H9 (cell line): ENCODE measurements around the gene CHN2. TPM values are rescaled to one million over a fixed set of nuclear protein-coding genes. Genes with fewer than 3 reads are reported as not detected.

ENCODE experiments used
- DNase-seq: peaks from one replicate; pipeline ENCODE4 v3.0.0-alpha.2; 2017
- H2AFZ ChIP-seq: one replicate; pipeline ENCODE4 v1.6.1; 2013; ENCODE audit warnings: mild to moderate bottlenecking, low read length, control low read depth, moderate library complexity
- H2AK5ac ChIP-seq: 2 replicates; pipeline ENCODE4 v1.6.1; 2013; ENCODE audit warnings: low read length, control low read depth, mixed read lengths; ENCODE audit not compliant: insufficient read length
- H2BK120ac ChIP-seq: one replicate; pipeline ENCODE4 v1.6.1; 2013; ENCODE audit warnings: low read depth, mild to moderate bottlenecking, low read length, control low read depth, inconsistent platforms; ENCODE audit not compliant: poor library complexity, severe bottlenecking
- H2BK12ac ChIP-seq: 2 replicates; pipeline ENCODE4 v1.6.1; 2013; ENCODE audit warnings: low read length, control low read depth, mixed read lengths, low read depth; ENCODE audit not compliant: insufficient read length
- H2BK15ac ChIP-seq: 2 replicates; pipeline ENCODE4 v1.6.1; 2013; ENCODE audit warnings: low read depth, low read length, control low read depth
- H2BK20ac ChIP-seq: one replicate; pipeline ENCODE4 v1.6.1; 2013; ENCODE audit warnings: low read depth, mild to moderate bottlenecking, low read length, control low read depth, inconsistent platforms; ENCODE audit not compliant: poor library complexity, severe bottlenecking
- H2BK5ac ChIP-seq: 2 replicates; pipeline ENCODE4 v1.6.1; 2013; ENCODE audit warnings: low read length, control low read depth, mixed read lengths; ENCODE audit not compliant: insufficient read length
- H3K14ac ChIP-seq: 2 replicates; pipeline ENCODE4 v1.6.1; 2013; ENCODE audit warnings: low read length, control low read depth; ENCODE audit not compliant: insufficient read depth
- H3K18ac ChIP-seq: 2 replicates; pipeline ENCODE4 v1.6.1; 2013; ENCODE audit warnings: low read depth, mild to moderate bottlenecking, mixed read lengths, low read length, control low read depth; ENCODE audit not compliant: insufficient read length
- H3K23ac ChIP-seq: 2 replicates; pipeline ENCODE4 v1.6.1; 2013; ENCODE audit warnings: low read length, control low read depth, mixed read lengths, low read depth; ENCODE audit not compliant: insufficient read length
- H3K23me2 ChIP-seq: 2 replicates; pipeline ENCODE4 v1.6.1; 2013; ENCODE audit warnings: low read depth, mild to moderate bottlenecking, mixed read lengths, low read length, control low read depth; ENCODE audit not compliant: insufficient read length, poor library complexity, severe bottlenecking
- H3K27ac ChIP-seq: 2 replicates; pipeline ENCODE4 v1.5.1; 2013; ENCODE audit warnings: low read length, control low read depth, mixed read lengths, low read depth; ENCODE audit not compliant: insufficient read length
- H3K27me3 ChIP-seq: 2 replicates; pipeline ENCODE4 v1.6.1; 2013; ENCODE audit warnings: low read length, control low read depth, inconsistent platforms; ENCODE audit not compliant: insufficient read depth
- H3K4ac ChIP-seq: 2 replicates; pipeline ENCODE4 v1.6.1; 2013; ENCODE audit warnings: low read depth, mild to moderate bottlenecking, control low read depth, inconsistent platforms, low read length, moderate library complexity
- H3K4me1 ChIP-seq: 2 replicates; pipeline ENCODE4 v1.6.1; 2013; ENCODE audit warnings: low read length, control low read depth, inconsistent platforms; ENCODE audit not compliant: insufficient read depth
- H3K4me2 ChIP-seq: 2 replicates; pipeline ENCODE4 v1.6.1; 2013; ENCODE audit warnings: low read length, control low read depth, mixed read lengths; ENCODE audit not compliant: insufficient read length, insufficient read depth
- H3K56ac ChIP-seq: 2 replicates; pipeline ENCODE4 v1.6.1; 2013; ENCODE audit warnings: low read depth, mild to moderate bottlenecking, mixed read lengths, low read length, control low read depth; ENCODE audit not compliant: insufficient read length
- H3K79me1 ChIP-seq: 2 replicates; pipeline ENCODE4 v1.6.1; 2013; ENCODE audit warnings: low read depth, mild to moderate bottlenecking, moderate library complexity, low read length, control low read depth, inconsistent platforms; ENCODE audit not compliant: insufficient read depth, poor library complexity, severe bottlenecking
- H3K79me2 ChIP-seq: 2 replicates; pipeline ENCODE4 v1.6.1; 2013; ENCODE audit warnings: low read length, control low read depth, inconsistent platforms; ENCODE audit not compliant: insufficient read depth
- H3K9ac ChIP-seq: 2 replicates; pipeline ENCODE4 v1.6.1; 2013; ENCODE audit warnings: low read length, control low read depth, mixed read lengths; ENCODE audit not compliant: insufficient read length; ENCODE audit errors: extremely low read depth
- H3K9me3 ChIP-seq: one replicate; pipeline ENCODE4 v1.6.1; 2013; ENCODE audit warnings: low read depth, low read length, inconsistent platforms; ENCODE audit not compliant: control insufficient read depth
- H3T11ph ChIP-seq: one replicate; pipeline ENCODE4 v1.6.1; 2013; ENCODE audit warnings: mild to moderate bottlenecking, low read length, control low read depth, inconsistent platforms
- H4K20me1 ChIP-seq: one replicate; pipeline ENCODE4 v1.6.1; 2013; ENCODE audit not compliant: control insufficient read depth, insufficient read length, insufficient read depth
- H4K5ac ChIP-seq: 2 replicates; pipeline ENCODE4 v1.6.1; 2013; ENCODE audit warnings: low read depth, mild to moderate bottlenecking, mixed read lengths, low read length, control low read depth; ENCODE audit not compliant: insufficient read length
- H4K8ac ChIP-seq: replicated peaks from 2 replicates; pipeline ENCODE4 v1.6.1; 2013; ENCODE audit warnings: low read length, control low read depth, mixed read lengths, low read depth; ENCODE audit not compliant: insufficient read length
- H4K91ac ChIP-seq: 2 replicates; pipeline ENCODE4 v1.6.1; 2013; ENCODE audit warnings: low read depth, mild to moderate bottlenecking, moderate library complexity, mixed read lengths, low read length, control low read depth; ENCODE audit not compliant: insufficient read length
- H3K27ac Mint-ChIP-seq, 3 experiments: 2 replicates in 2 of 3; 3 replicates in 1 of 3; pipeline ENCODE4 v1.8.0; 2020 to 2021; ENCODE audit warnings: mixed read lengths in 3 of 3, mild to moderate bottlenecking in 1 of 3, moderate library complexity in 1 of 3
- H3K27me3 Mint-ChIP-seq: 2 replicates; pipeline ENCODE4 v1.8.0; 2021; ENCODE audit warnings: low read depth, mild to moderate bottlenecking, moderate library complexity, mixed read lengths
- H3K36me3 Mint-ChIP-seq, 3 experiments: 2 replicates in 2 of 3; 3 replicates in 1 of 3; pipeline ENCODE4 v1.8.0; 2020 to 2021; ENCODE audit warnings: low read depth in 3 of 3, mixed read lengths in 3 of 3; ENCODE audit not compliant: insufficient read depth in 1 of 3
- H3K4me1 Mint-ChIP-seq, 2 experiments: 2 replicates each; pipeline ENCODE4 v1.8.0; 2020; ENCODE audit warnings: mixed read lengths in 2 of 2
- H3K4me3 Mint-ChIP-seq, 2 experiments: 2 replicates in 1 of 2; 3 replicates in 1 of 2; pipeline ENCODE4 v1.8.0; 2020 to 2021; ENCODE audit warnings: mild to moderate bottlenecking in 2 of 2, mixed read lengths in 2 of 2, moderate library complexity in 1 of 2
- H3K9me3 Mint-ChIP-seq, 2 experiments: 2 replicates in 1 of 2; 3 replicates in 1 of 2; pipeline ENCODE4 v1.8.0; 2020; ENCODE audit warnings: mild to moderate bottlenecking in 2 of 2, mixed read lengths in 2 of 2, moderate library complexity in 1 of 2
- CTCF ChIP-seq: fragments of 200-600 bp; sonication (generic); conservative IDR thresholded peaks from 3 replicates; pipeline ENCODE4 v1.8.0; 2021; ENCODE audit warnings: antibody characterized with exemption, mild to moderate bottlenecking
- WGBS: extraction: QIAGEN DNeasy Blood & Tissue Kit; methylation state at CpG from one replicate; pipeline ENCODE4 v1.1.7; 2013; ENCODE audit warnings: missing lambda C conversion rate, low lambda C conversion rate, mixed read lengths; ENCODE audit not compliant: insufficient read length; ENCODE audit errors: extremely low coverage; 5-methylcytosine and 5-hydroxymethylcytosine counted together
- total RNA-seq: library from RNA; stranded (reverse); gene quantifications from 2 replicates; pipeline ENCODE4 v1.2.1, GENCODE V29; 2021

CHN2 gene
- total RNA-seq, 1 experiment from 2014 or later = 3.3 TPM

GRCh38 chr7:29179115-29179514, 15.5 kb upstream of the CHN2 start:
- no peak for TF ChIP-seq CTCF
- no peaks in the 10 kb centered on the region for H3K79me1 ChIP-seq
- no peak overlapping the region for H3K23ac ChIP-seq
- peaks cover 0 to 4% of the 10 kb centered on the region in 2 experiments; a peak in 1 of 4 replicates for H3K4me1 Mint-ChIP-seq
- DNase-seq = no peak
- H3K9me3 ChIP-seq = no peaks in the 10 kb centered on the region
- H3K23me2 ChIP-seq = no peaks in the 10 kb centered on the region
- no peaks in the 10 kb centered on the region for H3K79me2 ChIP-seq
- H3K36me3 Mint-ChIP-seq = peaks cover 0 to 4% (median 0%) of the 10 kb centered on the region in 3 experiments; a peak in 2 of 7 replicates
- H3K27ac Mint-ChIP-seq = no peak overlapping the region; a peak in 1 of 7 replicates
- no peak overlapping the region for H4K91ac ChIP-seq
- H2BK5ac ChIP-seq = no peak overlapping the region
- H3K27me3 Mint-ChIP-seq = no peaks in the 10 kb centered on the region; the same call in 1 of the 2 replicates
- no peak overlapping the region for H3K4me3 Mint-ChIP-seq
- no peak overlapping the region for H3K4me2 ChIP-seq
- H3K18ac ChIP-seq = no peak overlapping the region
- H3K27me3 ChIP-seq = no peaks in the 10 kb centered on the region
- no peak overlapping the region for H3K4ac ChIP-seq
- H4K5ac ChIP-seq = no peak overlapping the region
- H2AFZ ChIP-seq = no peak overlapping the region
- WGBS = no CpG with 5 or more reads among the region's 1 CpG
- no peak overlapping the region for H3K14ac ChIP-seq
- H2BK120ac ChIP-seq = no peak overlapping the region
- no peak overlapping the region for H3T11ph ChIP-seq
- no peak overlapping the region for H2BK15ac ChIP-seq
- no peaks in the 10 kb centered on the region for H4K20me1 ChIP-seq
- no peak overlapping the region for H3K27ac ChIP-seq
- H3K56ac ChIP-seq = no peak overlapping the region
- H3K4me1 ChIP-seq = no peaks in the 10 kb centered on the region
- H3K9ac ChIP-seq = no peak overlapping the region
- peaks cover 2 to 4% of the 10 kb centered on the region in 2 experiments; a peak in 2 of 5 replicates for H3K9me3 Mint-ChIP-seq
- no peak overlapping the region for H2AK5ac ChIP-seq
- H2BK20ac ChIP-seq = no peak overlapping the region
- no peak overlapping the region for H4K8ac ChIP-seq
- no peak overlapping the region for H2BK12ac ChIP-seq
